Endothelial cell of umbilical vein (primary cell): ENCODE measurements around the gene CLDN22. TPM values are rescaled to one million over a fixed set of nuclear protein-coding genes. Genes with fewer than 3 reads are reported as not detected.

Source experiments
- BruUV-seq: library from RNA; stranded (reverse); fragments of 400-500 nt; replicated peaks from 2 replicates; lab custom pipeline; 2021; lab: Mats Ljungman, UMichigan
- CTCF ChIA-PET: fragments of 300-600, 350-600 bp; sonication (Branson Sonifier 250); formaldehyde crosslinking; loops from one replicate; lab custom pipeline; 2021; ENCODE audit warnings: antibody characterized with exemption, inconsistent platforms; lab: Charles Lee
- POLR2A ChIA-PET: fragments of 300-600, 350-600 bp; sonication (Branson Sonifier 250); formaldehyde crosslinking; loops from one replicate; lab custom pipeline; 2021; ENCODE audit warnings: antibody characterized with exemption, inconsistent platforms; lab: Charles Lee
- DNase-seq: peaks from one replicate; pipeline ENCODE4 v3.0.0-alpha.2; 2011; ENCODE audit warnings: low read depth, low spot score
- FAIRE-seq: peaks from 2 replicates; lab custom pipeline; 2011; peaks lifted over from hg19 to GRCh38; lab: Jason Lieb, UNC
- H2AFZ ChIP-seq: 2 replicates; pipeline ENCODE4 v1.6.0; 2012; ENCODE audit warnings: low read depth, low read length, control low read depth, inconsistent platforms
- H3K27ac ChIP-seq: 2 replicates; pipeline ENCODE4 v1.5.1; 2011; ENCODE audit warnings: low read depth, mild to moderate bottlenecking, control low read depth, low read length, moderate library complexity; ENCODE audit not compliant: insufficient read depth
- H3K27me3 ChIP-seq, 2 experiments: 2 replicates each; pipeline versions ENCODE4 v1.6.0 to v1.6.1; 2011; ENCODE audit warnings: low read length in 2 of 2, mixed read lengths in 1 of 2; ENCODE audit not compliant: control insufficient read depth in 2 of 2, insufficient read depth in 2 of 2
- H3K36me3 ChIP-seq, 2 experiments: 2 replicates in 1 of 2; 3 replicates in 1 of 2; pipeline ENCODE4 v1.5.1; 2011; ENCODE audit warnings: low read length in 2 of 2, mild to moderate bottlenecking in 1 of 2, moderate library complexity in 1 of 2; ENCODE audit not compliant: control insufficient read depth in 2 of 2, insufficient read depth in 2 of 2; ENCODE audit errors: extremely low read depth in 1 of 2
- H3K4me1 ChIP-seq: 3 replicates; pipeline ENCODE4 v1.5.1; 2011; ENCODE audit warnings: mild to moderate bottlenecking, low read length; ENCODE audit not compliant: control insufficient read depth, insufficient read depth; ENCODE audit errors: extremely low read depth
- H3K4me2 ChIP-seq: 2 replicates; pipeline ENCODE4 v1.6.1; 2011; ENCODE audit warnings: low read length, control low read depth, mixed read lengths; ENCODE audit not compliant: insufficient read depth
- H3K4me3 ChIP-seq, 3 experiments: fragments of 200-600 bp in 1 of 3; sonication (generic), shearing (Covaris generic) in 1 of 3; replicated peaks in 1 of 3; 2 replicates each; pipeline ENCODE4 v1.5.1; 2011 to 2016; ENCODE audit warnings: control low read depth in 3 of 3, low read length in 3 of 3, mild to moderate bottlenecking in 2 of 3, inconsistent platforms in 1 of 3, low read depth in 1 of 3, moderate library complexity in 1 of 3; ENCODE audit not compliant: insufficient read depth in 1 of 3
- H3K79me2 ChIP-seq: 2 replicates; pipeline ENCODE4 v1.6.0; 2012; ENCODE audit warnings: low read length, inconsistent platforms; ENCODE audit not compliant: control insufficient read depth, insufficient read depth
- H3K9ac ChIP-seq: replicated peaks from 2 replicates; pipeline ENCODE3; 2011; ENCODE audit warnings: low read length, control low read depth; ENCODE audit not compliant: insufficient read depth; ENCODE audit errors: extremely low read depth
- H3K9me1 ChIP-seq: replicated peaks from 3 replicates; pipeline ENCODE4 v1.6.0; 2011; ENCODE audit warnings: mild to moderate bottlenecking, low read length; ENCODE audit not compliant: control insufficient read depth, insufficient read depth; ENCODE audit errors: extremely low read depth
- H3K9me3 ChIP-seq: replicated peaks from 2 replicates; pipeline ENCODE4 v1.5.1; 2012; ENCODE audit warnings: low read length, inconsistent platforms; ENCODE audit not compliant: control insufficient read depth, insufficient read depth
- H4K20me1 ChIP-seq: replicated peaks from 2 replicates; pipeline ENCODE3; 2011; ENCODE audit warnings: mild to moderate bottlenecking, low read length; ENCODE audit not compliant: control insufficient read depth, insufficient read depth; ENCODE audit errors: extremely low read depth
- EZH2 ChIP-seq: IDR thresholded peaks from 2 replicates; pipeline ENCODE4 v1.6.1; 2012; ENCODE audit warnings: borderline replicate concordance, low read depth, mild to moderate bottlenecking, moderate library complexity, low read length, inconsistent platforms; ENCODE audit not compliant: severe bottlenecking
- FOS ChIP-seq: IDR thresholded peaks from 2 replicates; pipeline ENCODE4 v1.6.1; 2011; ENCODE audit warnings: mild to moderate bottlenecking, low read length, moderate library complexity, borderline replicate concordance; ENCODE audit not compliant: insufficient read depth
- GATA2 ChIP-seq: IDR thresholded peaks from 2 replicates; pipeline ENCODE4 v1.7.0; 2011; ENCODE audit warnings: low read depth, mild to moderate bottlenecking, moderate library complexity, mixed read lengths, low read length; ENCODE audit not compliant: insufficient read length, insufficient read depth
- JUN ChIP-seq: IDR thresholded peaks from 2 replicates; pipeline ENCODE4 v1.6.1; 2011; ENCODE audit warnings: borderline replicate concordance, low read depth; ENCODE audit not compliant: insufficient read length, insufficient read depth
- MAX ChIP-seq: IDR thresholded peaks from 2 replicates; pipeline ENCODE4 v1.6.1; 2011; ENCODE audit not compliant: insufficient read depth, insufficient read length
- MYC ChIP-seq: IDR thresholded peaks from one replicate; pipeline ENCODE4 v1.6.1; 2011; ENCODE audit warnings: mild to moderate bottlenecking, low read depth, low read length
- POLR2A ChIP-seq: IDR thresholded peaks from 2 replicates; pipeline ENCODE4 v1.6.1; 2012; ENCODE audit warnings: low read depth, mild to moderate bottlenecking, control low read depth, low read length
- POLR2AphosphoS5 ChIP-seq: IDR thresholded peaks from 2 replicates; pipeline ENCODE4 v1.6.1; 2012; ENCODE audit warnings: low read depth, mild to moderate bottlenecking, control low read depth, low read length, moderate library complexity; ENCODE audit not compliant: insufficient read depth
- dilution Hi-C: fragments of 300-500 bp; cut with MboI; formaldehyde crosslinking; loops from one replicate; pipeline ENCODE4 v1.15.0; 2019; ENCODE audit warnings: low sequenced_read_pairs; ENCODE audit not compliant: extremely low pct_ligation_motif_present
- intact Hi-C: fragments of 100-400 bp; cut with micrococcal nuclease; formaldehyde crosslinking; loops from one replicate; pipeline ENCODE4 v1.10.0; 2022
- polyA plus RNA-seq, 4 experiments: library from polyadenylated mRNA; depleted of rRNA in 3 of 4; stranded (reverse) in 3 of 4; unstranded in 1 of 4; fragments of >200 nt; gene quantifications; 2 replicates each; pipeline versions ENCODE4 v1.2.1 to v1.2.3, GENCODE V29; 2011 to 2012; ENCODE audit warnings: missing spikeins in 1 of 4
- total RNA-seq: library from RNA; stranded (reverse); gene quantifications from 2 replicates; pipeline ENCODE4 v1.2.3, GENCODE V29; 2021
- TF ChIP-seq, protein P1 (sequence below), 2 donors: IDR thresholded peaks; 1 replicate in 1 of 2; 2 replicates in 1 of 2; pipeline ENCODE4 v1.5.1; 2011; ENCODE audit warnings: low read length in 2 of 2, mild to moderate bottlenecking in 2 of 2, moderate library complexity in 2 of 2, control low read depth in 1 of 2, inconsistent platforms in 1 of 2, low read depth in 1 of 2; ENCODE audit not compliant: insufficient read depth in 1 of 2; ENCODE audit errors: extremely low read depth in 1 of 2

CLDN22 gene
- total and polyA plus RNA-seq, 2 donors (not counting 3 experiments of a cell fraction or from before 2014, with no cell fraction given) = not detected

GRCh38 chr4:183362916-183363542 lies 43.0 kb upstream of the CLDN22 start:
- no peak for FAIRE-seq
- intact Hi-C loops = loop anchor here (1.0 kb wide), 1 partner anchor 101 kb away; no protein-coding TSS in a partner anchor
- Histone ChIP-seq H2AFZ (no peak overlapping the region), H3K9me3 (no peaks in the 10 kb centered on the region), H3K36me3 (no peaks in the 10 kb centered on the region), H3K27ac (no peak overlapping the region), H3K9me1 (no peaks in the 10 kb centered on the region), H4K20me1 (no peaks in the 10 kb centered on the region), H3K27me3 (no peaks in the 10 kb centered on the region), H3K4me1 (peaks cover 8% of the 10 kb centered on the region), H3K9ac (no peak overlapping the region), H3K4me2 (no peak overlapping the region), H3K4me3 (no peak overlapping the region), H3K79me2 (no peaks in the 10 kb centered on the region)
- dilution Hi-C loops = no loop called here
- DNase-seq = peak; percentile 52
- CTCF ChIA-PET = interaction anchor here (0.6 to 5.1 kb wide), 9 partner anchors 12 to 387 kb away, joined by 3 to 33 read pairs (median 4); no protein-coding TSS in a partner anchor
- TF ChIP-seq POLR2AphosphoS5 (no peak), JUN (no peak), GATA2 (no peak), MYC (no peak), MAX (no peak), FOS (no peak), POLR2A (no peak), EZH2 (no peak)
- TF ChIP-seq, protein P1, sequence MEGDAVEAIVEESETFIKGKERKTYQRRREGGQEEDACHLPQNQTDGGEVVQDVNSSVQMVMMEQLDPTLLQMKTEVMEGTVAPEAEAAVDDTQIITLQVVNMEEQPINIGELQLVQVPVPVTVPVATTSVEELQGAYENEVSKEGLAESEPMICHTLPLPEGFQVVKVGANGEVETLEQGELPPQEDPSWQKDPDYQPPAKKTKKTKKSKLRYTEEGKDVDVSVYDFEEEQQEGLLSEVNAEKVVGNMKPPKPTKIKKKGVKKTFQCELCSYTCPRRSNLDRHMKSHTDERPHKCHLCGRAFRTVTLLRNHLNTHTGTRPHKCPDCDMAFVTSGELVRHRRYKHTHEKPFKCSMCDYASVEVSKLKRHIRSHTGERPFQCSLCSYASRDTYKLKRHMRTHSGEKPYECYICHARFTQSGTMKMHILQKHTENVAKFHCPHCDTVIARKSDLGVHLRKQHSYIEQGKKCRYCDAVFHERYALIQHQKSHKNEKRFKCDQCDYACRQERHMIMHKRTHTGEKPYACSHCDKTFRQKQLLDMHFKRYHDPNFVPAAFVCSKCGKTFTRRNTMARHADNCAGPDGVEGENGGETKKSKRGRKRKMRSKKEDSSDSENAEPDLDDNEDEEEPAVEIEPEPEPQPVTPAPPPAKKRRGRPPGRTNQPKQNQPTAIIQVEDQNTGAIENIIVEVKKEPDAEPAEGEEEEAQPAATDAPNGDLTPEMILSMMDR (IDR thresholded peaks at IDR 0.05; ENCODE audit: extremely low read depth in 1 of 2, insufficient read depth in 1 of 2, low read depth in 1 of 2, low read length in 2 of 2) = peak in 1 of 2 donors; percentile 34
- no TSS peak for BruUV-seq
- POLR2A ChIA-PET = no interaction called here
